Measurements from ENCODE around the gene CACYBP.

- TF ChIP-seq RARB (CRISPR knock-in tag; IDR thresholded peaks at IDR 0.05) (no peak), ZNF565 (CRISPR knock-in tag; conservative IDR thresholded peaks at IDR 0.05; ENCODE audit: low read depth) (no peak), POU6F1 (CRISPR knock-in tag; IDR thresholded peaks at IDR 0.05; ENCODE audit: borderline replicate concordance, low read depth) (no peak), CREB5 (CRISPR knock-in tag; IDR thresholded peaks at IDR 0.05; ENCODE audit: low read depth) (no peak), PATZ1 (CRISPR knock-in tag; IDR thresholded peaks at IDR 0.05; ENCODE audit: borderline replicate concordance) (no peak)
Observed at GRCh38 chr1:174982971-174983689, 16.6 kb upstream of the CACYBP start.

Measured in SK-N-SH treated with all-trans-retinoic acid at 6 μM for 48 hours (cell line).